Suprapubic skin (tissue), 4 donors: ENCODE data around the gene RPTN.

Source experiments
- CTCF ChIP-seq, 2 donors: fragments of 200-600 bp in 1 of 2; fragments of 450-650 bp in 1 of 2; sonication (generic) in 1 of 2; IDR thresholded peaks; one replicate each; pipeline ENCODE4 v1.5.1; 2016 to 2019; ENCODE audit warnings: antibody characterized with exemption in 2 of 2, mild to moderate bottlenecking in 1 of 2, moderate library complexity in 1 of 2
- EP300 ChIP-seq: sonication (generic); formaldehyde crosslinking; IDR thresholded peaks from one replicate; pipeline ENCODE4 v1.6.1; 2017; ENCODE audit warnings: antibody characterized with exemption
- POLR2A ChIP-seq, 2 donors: fragments of 450-650 bp; IDR thresholded peaks; one replicate each; pipeline ENCODE4 v1.6.1; 2017; ENCODE audit warnings: antibody characterized with exemption in 2 of 2, mild to moderate bottlenecking in 2 of 2, moderate library complexity in 2 of 2
- POLR2AphosphoS5 ChIP-seq, 3 donors: sonication (generic); formaldehyde crosslinking; IDR thresholded peaks; one replicate each; pipeline ENCODE4 v1.6.1; 2017; ENCODE audit warnings: antibody characterized with exemption in 3 of 3

GRCh38 chr1:152143150-152143887 lies 15.7 kb downstream of the RPTN start:
- TF ChIP-seq CTCF (IDR thresholded peaks at IDR 0.05) (no peak), POLR2A (IDR thresholded peaks at IDR 0.05) (no peak), EP300 (no peak), POLR2AphosphoS5 (IDR thresholded peaks at IDR 0.05) (no peak)
